Measurements from ENCODE around the gene LAMA4. TPM values are rescaled to one million over a fixed set of nuclear protein-coding genes. Genes with fewer than 3 reads are reported as not detected.

The LAMA4 gene
- total RNA-seq, 1 experiment from 2014 or later, result not detected

GRCh38 chr6:112193535-112194051, 60.8 kb downstream of the LAMA4 start:
- H3K9me3 ChIP-seq, result no peaks in the 10 kb centered on the region
- ChIA-PET CTCF (interaction anchor here (1.0 kb wide), 1 partner anchor 115 kb away, joined by 3 read pairs; no protein-coding TSS in a partner anchor), POLR2A (no interaction called here)
- H3K4me1 ChIP-seq, result no peaks in the 10 kb centered on the region
- no peaks in the 10 kb centered on the region for H3K36me3 ChIP-seq (ENCODE audit: control insufficient read depth, insufficient read depth, low read length)
- no peak for DNase-seq
- Mint-ChIP-seq H3K4me1 (ENCODE audit: low read depth, unreplicated experiment) (no peaks in the 10 kb centered on the region), H3K9me3 (ENCODE audit: unreplicated experiment) (no peaks in the 10 kb centered on the region), H3K27me3 (ENCODE audit: insufficient read depth, unreplicated experiment) (no peaks in the 10 kb centered on the region), H3K27ac (ENCODE audit: unreplicated experiment) (no peak overlapping the region), H3K4me3 (ENCODE audit: unreplicated experiment) (no peak overlapping the region), H3K36me3 (ENCODE audit: insufficient read depth, unreplicated experiment) (no peaks in the 10 kb centered on the region)
- intact Hi-C loops (cut with micrococcal nuclease; ENCODE audit: unreplicated experiment), result no loop called here
- no TSS peak for BruUV-seq (replicated peaks)
- no peaks in the 10 kb centered on the region for H3K27me3 ChIP-seq (replicated peaks; ENCODE audit: control insufficient read depth, insufficient read depth, low read length)
- no peak overlapping the region for H3K4me3 ChIP-seq (ENCODE audit: low read depth, low read length)
- no peak for TF ChIP-seq CTCF (IDR thresholded peaks at IDR 0.05; ENCODE audit: insufficient read depth in 1 of 2, low read depth in 1 of 2, low read length in 1 of 2, severe bottlenecking in 1 of 2, unreplicated experiment in 1 of 2)

GRCh38 chr6:112193117-112193516, 61.2 kb downstream of the LAMA4 start:
- no TSS peak for BruUV-seq (replicated peaks)
- Histone ChIP-seq H3K4me3 (ENCODE audit: low read depth, low read length) (no peak overlapping the region), H3K4me1 (no peaks in the 10 kb centered on the region), H3K9me3 (no peaks in the 10 kb centered on the region), H3K27me3 (replicated peaks; ENCODE audit: control insufficient read depth, insufficient read depth, low read length) (no peaks in the 10 kb centered on the region), H3K36me3 (ENCODE audit: control insufficient read depth, insufficient read depth, low read length) (no peaks in the 10 kb centered on the region)
- H3K4me3 Mint-ChIP-seq (ENCODE audit: unreplicated experiment), result no peak overlapping the region
- no peak overlapping the region for H3K27ac Mint-ChIP-seq (ENCODE audit: unreplicated experiment)
- ChIA-PET CTCF (interaction anchor here (1.0 kb wide), 1 partner anchor 116 kb away, joined by 3 read pairs; no protein-coding TSS in a partner anchor), POLR2A (no interaction called here)
- H3K4me1 Mint-ChIP-seq (ENCODE audit: low read depth, unreplicated experiment), result no peaks in the 10 kb centered on the region
- intact Hi-C loops (cut with micrococcal nuclease; ENCODE audit: unreplicated experiment), result no loop called here
- no peaks in the 10 kb centered on the region for H3K27me3 Mint-ChIP-seq (ENCODE audit: insufficient read depth, unreplicated experiment)
- TF ChIP-seq CTCF (IDR thresholded peaks at IDR 0.05; ENCODE audit: insufficient read depth in 1 of 2, low read depth in 1 of 2, low read length in 1 of 2, severe bottlenecking in 1 of 2, unreplicated experiment in 1 of 2), result no peak
- no peaks in the 10 kb centered on the region for H3K9me3 Mint-ChIP-seq (ENCODE audit: unreplicated experiment)
- H3K36me3 Mint-ChIP-seq (ENCODE audit: insufficient read depth, unreplicated experiment), result no peaks in the 10 kb centered on the region
- DNase-seq, result no peak

- no peaks in the 10 kb centered on the region for H3K36me3 ChIP-seq (ENCODE audit: control insufficient read depth, insufficient read depth, low read length)
- no peak for DNase-seq
- intact Hi-C loops (cut with micrococcal nuclease; ENCODE audit: unreplicated experiment), result no loop called here
- H3K4me3 ChIP-seq (ENCODE audit: low read depth, low read length), result no peak overlapping the region
- no peaks in the 10 kb centered on the region for H3K27me3 ChIP-seq (replicated peaks; ENCODE audit: control insufficient read depth, insufficient read depth, low read length)
- ChIA-PET POLR2A (no interaction called here), CTCF (no interaction called here)
- no TSS peak for BruUV-seq (replicated peaks)
- Mint-ChIP-seq H3K9me3 (ENCODE audit: unreplicated experiment) (no peaks in the 10 kb centered on the region), H3K27ac (ENCODE audit: unreplicated experiment) (no peak overlapping the region), H3K27me3 (ENCODE audit: insufficient read depth, unreplicated experiment) (peaks cover 6% of the 10 kb centered on the region), H3K36me3 (ENCODE audit: insufficient read depth, unreplicated experiment) (no peaks in the 10 kb centered on the region), H3K4me1 (ENCODE audit: low read depth, unreplicated experiment) (no peaks in the 10 kb centered on the region), H3K4me3 (ENCODE audit: unreplicated experiment) (no peak overlapping the region)
- no peaks in the 10 kb centered on the region for H3K4me1 ChIP-seq
- H3K9me3 ChIP-seq, result no peaks in the 10 kb centered on the region
- TF ChIP-seq CTCF (IDR thresholded peaks at IDR 0.05; ENCODE audit: insufficient read depth in 1 of 2, low read depth in 1 of 2, low read length in 1 of 2, severe bottlenecking in 1 of 2, unreplicated experiment in 1 of 2), result no peak
Measured at GRCh38 chr6:112191509-112192020, 62.8 kb downstream of the LAMA4 start.

All from Caco-2 (cell line).